ES-I3 (cell line): ENCODE results near the gene RYR2.

Experiments
- H3K36me3 ChIP-seq: 2 replicates; pipeline ENCODE4 v1.6.1; 2013; ENCODE audit warnings: mild to moderate bottlenecking, low read length, control low read depth, moderate library complexity; ENCODE audit not compliant: insufficient read depth
- H3K4me1 ChIP-seq: 2 replicates; pipeline ENCODE4 v1.6.1; 2013; ENCODE audit warnings: mild to moderate bottlenecking, control low read depth, low read length; ENCODE audit not compliant: insufficient read depth
- H3K9ac ChIP-seq: 2 replicates; pipeline ENCODE4 v1.6.1; 2013; ENCODE audit warnings: low read depth, mild to moderate bottlenecking, low read length, moderate library complexity
- H3K9me3 ChIP-seq: 2 replicates; pipeline ENCODE4 v1.6.1; 2013; ENCODE audit warnings: mild to moderate bottlenecking, low read length, moderate library complexity; ENCODE audit not compliant: control insufficient read depth, insufficient read depth

The RYR2 gene

DNA sequence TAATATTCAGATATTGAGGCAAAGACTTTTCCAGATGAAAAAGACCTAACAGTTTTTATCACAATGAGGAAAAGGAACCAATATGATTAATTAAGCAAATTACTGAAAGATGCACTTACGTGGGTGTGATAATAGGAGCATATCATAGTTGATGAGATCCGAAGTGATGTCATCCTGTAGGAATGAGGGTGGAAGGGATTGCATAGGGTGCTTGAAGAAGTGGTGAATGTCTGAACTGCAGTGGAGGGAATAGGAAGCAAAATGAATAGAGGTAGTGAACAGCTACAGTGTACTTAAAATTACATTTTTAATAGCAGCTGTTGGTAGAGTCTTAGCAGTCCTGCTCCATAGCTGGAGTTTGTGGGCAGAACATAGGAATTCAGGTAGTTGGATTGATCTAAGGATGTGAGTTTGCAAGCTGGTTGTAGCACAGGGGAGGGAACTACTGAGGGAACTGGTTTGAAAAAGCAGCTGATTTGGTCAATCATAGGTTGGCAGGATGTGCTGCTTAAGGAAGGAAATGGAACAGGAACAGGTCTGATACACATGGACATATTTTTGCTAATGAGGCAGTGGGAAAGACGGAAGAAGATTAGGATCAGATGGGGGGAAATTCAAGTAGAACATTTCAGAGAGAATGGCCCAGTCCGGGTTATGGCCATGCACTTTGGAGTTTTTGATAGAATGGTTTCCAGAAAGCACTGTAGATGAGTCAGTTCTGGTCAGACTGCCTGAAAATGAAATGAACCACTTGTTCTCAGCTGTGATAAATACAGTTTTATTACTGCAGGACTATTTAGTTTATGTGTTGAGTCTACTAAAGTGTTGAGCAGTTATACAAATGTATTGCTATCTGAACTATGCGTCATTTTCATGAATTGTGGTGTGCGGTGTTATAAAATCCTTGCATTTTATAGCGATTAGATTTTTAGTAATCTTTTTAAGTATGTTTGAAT is 155.8 kb downstream of the RYR2 start:
- no peaks in the 10 kb centered on the region for H3K36me3 ChIP-seq
- peaks cover 8% of the 10 kb centered on the region for H3K4me1 ChIP-seq
- H3K9ac ChIP-seq: no peak overlapping the region
- no peaks in the 10 kb centered on the region for H3K9me3 ChIP-seq

DNA sequence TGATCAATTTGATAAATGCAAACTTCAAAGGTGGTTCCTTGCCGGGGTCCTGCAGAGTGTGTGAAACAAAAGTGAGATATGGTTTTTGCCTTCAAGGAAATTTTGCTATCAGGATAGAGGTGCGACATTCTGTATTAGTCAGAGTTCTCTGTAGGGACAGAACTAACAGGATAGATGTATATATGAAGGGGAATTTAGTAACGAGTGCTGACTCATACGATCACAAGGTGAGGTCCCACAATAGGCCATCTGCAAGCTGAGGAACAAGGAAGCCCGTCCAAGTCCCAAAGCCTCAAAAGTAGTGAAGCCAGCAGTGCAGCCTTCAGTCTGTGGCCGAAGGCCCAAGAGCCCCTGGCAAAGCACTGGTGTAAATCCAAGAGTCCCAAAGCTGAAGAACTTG is 157.0 kb downstream of the RYR2 start:
- Histone ChIP-seq H3K36me3 (no peaks in the 10 kb centered on the region), H3K4me1 (peaks cover 8% of the 10 kb centered on the region), H3K9me3 (no peaks in the 10 kb centered on the region), H3K9ac (no peak overlapping the region)

DNA sequence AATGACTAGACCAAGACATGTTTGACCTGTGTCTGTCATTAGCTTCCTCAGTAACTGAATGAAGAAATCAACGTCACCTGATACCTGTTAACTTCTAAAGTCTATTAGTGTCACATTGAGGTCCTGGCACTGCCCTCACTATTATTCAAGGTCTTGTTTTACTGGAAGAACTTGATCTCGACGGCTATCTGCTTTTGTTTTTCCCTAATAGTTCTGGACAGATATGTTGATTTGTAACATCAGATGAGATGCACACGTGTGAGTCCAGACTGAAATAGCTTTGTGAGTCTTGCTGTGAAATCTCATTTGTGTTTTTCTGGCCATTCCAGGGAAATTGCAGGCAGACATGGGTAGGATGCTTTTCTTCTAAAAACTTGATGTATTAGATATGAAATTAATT is 159.2 kb downstream of the RYR2 start:
- Histone ChIP-seq H3K9ac (no peak overlapping the region), H3K36me3 (no peaks in the 10 kb centered on the region), H3K4me1 (peaks cover 8% of the 10 kb centered on the region), H3K9me3 (no peaks in the 10 kb centered on the region)

DNA sequence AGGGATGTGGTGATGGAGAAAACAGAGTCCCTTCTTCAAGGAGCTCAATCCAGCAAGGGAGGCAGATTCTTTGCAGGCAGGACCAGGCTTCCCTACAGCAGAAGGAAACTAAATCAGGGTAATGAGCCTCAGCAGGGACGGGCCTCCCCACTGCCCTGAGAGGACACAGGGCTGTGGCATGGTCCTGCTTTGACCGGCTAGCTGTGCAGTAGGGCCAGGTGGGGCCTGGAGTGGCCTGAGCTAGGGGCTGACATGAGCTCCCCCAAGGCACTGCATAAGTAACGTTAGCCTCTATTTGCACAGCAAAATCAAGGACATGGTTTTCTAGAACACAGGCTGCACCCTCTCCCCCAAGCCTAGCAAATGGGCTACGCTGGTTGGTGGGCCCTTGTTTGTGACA is 162.9 kb downstream of the RYR2 start:
- Histone ChIP-seq H3K4me1 (no peaks in the 10 kb centered on the region), H3K9me3 (no peaks in the 10 kb centered on the region), H3K9ac (no peak overlapping the region)

DNA sequence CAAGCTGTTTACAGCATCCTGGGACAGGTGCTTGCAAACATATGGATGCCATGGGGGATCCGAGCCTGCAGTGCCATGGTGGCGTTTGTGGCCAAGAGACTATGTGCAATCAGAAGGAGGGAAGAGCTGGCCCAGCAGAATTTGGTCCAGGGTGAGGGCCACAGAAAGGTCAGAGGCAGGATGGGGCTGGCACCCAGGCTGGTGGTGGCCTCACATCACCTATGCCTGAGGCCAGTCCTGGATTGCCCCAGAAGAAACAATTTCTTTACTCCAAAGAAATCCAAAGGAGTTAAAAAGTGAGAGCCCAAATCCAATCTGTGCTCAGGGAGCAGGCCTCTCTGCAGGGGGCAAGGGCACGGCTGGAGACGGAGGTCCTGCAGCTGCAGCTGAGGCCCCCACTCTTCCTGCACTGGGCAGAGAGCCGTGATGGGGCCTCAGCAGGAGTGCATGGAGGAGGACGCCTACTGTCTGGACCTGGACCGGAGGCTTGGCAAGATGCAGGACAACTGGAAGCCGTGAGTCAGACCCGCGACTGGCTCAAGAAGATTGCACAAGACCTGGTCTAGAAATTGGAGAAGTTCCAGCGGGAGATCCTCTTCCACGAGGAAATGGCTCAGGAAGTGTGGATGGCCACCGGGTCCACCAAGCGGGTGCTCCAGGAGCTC is 163.5 kb downstream of the RYR2 start:
- no peak overlapping the region for H3K9ac ChIP-seq
- no peaks in the 10 kb centered on the region for H3K9me3 ChIP-seq
- no peaks in the 10 kb centered on the region for H3K4me1 ChIP-seq
- H3K36me3 ChIP-seq: no peaks in the 10 kb centered on the region

More for the DNA sequence above, 162.9 kb downstream of the RYR2 start:
- no peaks in the 10 kb centered on the region for H3K36me3 ChIP-seq

DNA sequence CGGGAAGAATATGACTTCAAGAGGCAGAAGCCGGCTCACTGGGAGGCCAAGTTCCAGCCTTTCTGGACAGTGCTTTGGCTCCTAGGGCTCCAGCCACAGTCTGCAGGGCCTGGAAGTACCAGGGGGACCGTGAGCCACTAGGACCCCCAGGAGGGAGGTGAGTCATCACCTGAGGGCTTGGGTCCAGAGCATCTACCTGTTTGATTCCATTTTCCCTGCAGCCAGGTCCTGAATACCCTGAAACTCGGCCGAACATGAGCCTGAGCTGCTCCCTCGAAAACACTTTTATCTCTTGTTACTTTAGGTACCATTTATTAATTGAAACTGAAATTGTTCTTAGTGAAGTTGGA is 164.1 kb downstream of the RYR2 start:
- Histone ChIP-seq H3K4me1 (0 out of 2 replicates have a peak, but pooled peaks cover 3% of the 10 kb centered on the region), H3K36me3 (no peaks in the 10 kb centered on the region), H3K9ac (no peak overlapping the region), H3K9me3 (no peaks in the 10 kb centered on the region)

DNA sequence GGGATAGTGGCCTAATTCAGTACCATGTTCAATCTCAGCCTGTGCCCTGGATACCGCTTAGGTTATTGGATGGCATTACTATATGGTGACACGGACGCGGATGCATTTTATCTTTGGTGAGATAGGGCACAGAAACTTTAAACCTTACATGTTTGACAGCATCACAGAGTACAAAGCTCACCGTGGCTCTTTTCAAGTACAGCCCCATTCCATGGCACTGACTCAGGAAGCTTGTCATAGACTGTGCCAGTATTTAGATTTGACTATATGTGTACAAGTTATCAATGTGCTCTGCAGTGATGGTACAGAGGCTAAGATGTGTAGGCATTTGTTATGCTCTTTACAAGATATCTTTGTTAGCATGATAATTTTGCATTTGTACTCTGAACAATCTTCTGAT is 169.0 kb downstream of the RYR2 start:
- H3K36me3 ChIP-seq: no peaks in the 10 kb centered on the region

DNA sequence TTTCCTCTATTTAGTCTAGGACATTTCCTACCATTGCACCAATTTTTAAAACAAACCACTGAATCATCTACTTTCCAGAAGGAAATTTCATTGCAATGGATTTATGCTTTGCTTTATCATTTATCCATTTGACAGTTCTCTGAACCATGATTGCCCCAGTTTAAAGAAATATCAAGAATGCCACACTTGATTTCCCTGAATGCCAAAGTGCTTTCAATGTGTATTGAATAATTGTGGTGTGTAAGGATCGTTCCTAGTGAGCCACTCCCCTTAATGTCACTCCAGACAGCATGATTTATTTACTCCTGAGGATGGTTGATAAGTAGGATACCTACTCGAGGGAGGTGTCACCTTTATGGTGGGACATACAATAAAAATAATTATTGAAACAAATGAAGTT is 169.6 kb downstream of the RYR2 start:
- Histone ChIP-seq H3K36me3 (no peaks in the 10 kb centered on the region), H3K9me3 (no peaks in the 10 kb centered on the region), H3K4me1 (0 out of 2 replicates have a peak, but pooled peaks cover 3% of the 10 kb centered on the region), H3K9ac (no peak overlapping the region)

More for the DNA sequence above, 169.0 kb downstream of the RYR2 start:
- Histone ChIP-seq H3K9ac (no peak overlapping the region), H3K9me3 (no peaks in the 10 kb centered on the region), H3K4me1 (0 out of 2 replicates have a peak, but pooled peaks cover 3% of the 10 kb centered on the region)

DNA sequence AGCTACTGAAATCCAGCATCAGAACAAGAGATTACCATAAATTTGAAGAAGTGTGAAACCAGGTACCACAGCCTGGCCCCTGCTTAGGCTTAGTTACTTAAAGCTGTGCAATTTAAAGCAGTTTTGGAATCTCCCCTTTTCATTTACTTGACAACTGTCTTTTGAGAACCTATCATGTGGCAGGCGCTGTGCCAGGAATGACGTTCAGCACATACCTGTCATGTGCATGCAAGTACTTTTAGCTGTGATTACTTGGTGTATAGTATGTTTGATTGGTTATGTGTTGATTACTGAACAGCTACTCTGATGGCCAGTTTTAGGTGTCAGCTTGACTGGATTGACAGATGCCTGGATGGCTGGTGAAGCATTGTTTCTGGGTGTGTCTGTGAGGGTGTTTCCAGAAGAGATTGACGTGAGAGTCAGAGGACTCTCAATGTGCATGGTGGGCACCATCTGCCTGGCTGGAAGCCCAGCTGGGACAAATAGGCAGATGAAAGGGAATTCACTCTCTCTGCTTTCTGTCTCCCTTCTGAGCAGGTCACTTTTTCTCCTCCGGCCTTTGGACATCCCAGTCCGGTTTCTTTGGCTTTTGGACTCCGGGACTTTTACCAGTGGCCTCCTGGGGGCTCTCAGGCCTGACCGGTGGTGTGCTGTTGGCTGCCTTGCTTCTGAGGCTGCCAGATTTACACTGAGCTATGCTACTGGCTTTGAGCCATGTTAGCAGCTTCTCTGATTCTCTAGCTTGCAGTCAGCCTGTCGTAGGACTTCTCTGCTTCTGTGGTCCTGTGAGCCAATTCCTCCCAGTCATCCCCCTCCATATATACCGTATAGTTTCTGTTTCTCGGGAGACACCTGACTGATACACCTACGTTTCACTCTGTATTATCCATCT is 178.0 kb downstream of the RYR2 start:
- Histone ChIP-seq H3K9ac (no peak overlapping the region), H3K4me1 (no peaks in the 10 kb centered on the region), H3K36me3 (no peaks in the 10 kb centered on the region), H3K9me3 (no peaks in the 10 kb centered on the region)

DNA sequence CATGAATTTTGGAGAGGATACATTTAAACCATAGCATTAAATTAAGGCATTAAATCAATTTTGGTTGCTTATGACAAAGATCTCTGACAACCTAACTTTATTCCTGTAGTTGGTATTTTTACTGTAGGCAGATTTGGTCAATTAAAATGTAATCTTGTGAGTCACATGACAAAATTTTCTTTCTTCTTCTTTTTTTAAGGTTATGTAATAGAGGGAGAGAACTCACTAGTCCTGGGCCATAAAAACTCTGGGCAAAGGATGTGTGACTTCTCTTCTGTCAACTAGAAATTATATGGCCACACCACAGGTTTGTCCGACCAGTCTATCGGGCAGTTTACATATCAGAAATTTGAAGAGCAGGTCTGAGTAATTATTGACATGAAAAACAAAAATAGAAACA is 181.4 kb downstream of the RYR2 start:
- H3K4me1 ChIP-seq: no peaks in the 10 kb centered on the region
- no peaks in the 10 kb centered on the region for H3K36me3 ChIP-seq
- H3K9me3 ChIP-seq: no peaks in the 10 kb centered on the region
- no peak overlapping the region for H3K9ac ChIP-seq

DNA sequence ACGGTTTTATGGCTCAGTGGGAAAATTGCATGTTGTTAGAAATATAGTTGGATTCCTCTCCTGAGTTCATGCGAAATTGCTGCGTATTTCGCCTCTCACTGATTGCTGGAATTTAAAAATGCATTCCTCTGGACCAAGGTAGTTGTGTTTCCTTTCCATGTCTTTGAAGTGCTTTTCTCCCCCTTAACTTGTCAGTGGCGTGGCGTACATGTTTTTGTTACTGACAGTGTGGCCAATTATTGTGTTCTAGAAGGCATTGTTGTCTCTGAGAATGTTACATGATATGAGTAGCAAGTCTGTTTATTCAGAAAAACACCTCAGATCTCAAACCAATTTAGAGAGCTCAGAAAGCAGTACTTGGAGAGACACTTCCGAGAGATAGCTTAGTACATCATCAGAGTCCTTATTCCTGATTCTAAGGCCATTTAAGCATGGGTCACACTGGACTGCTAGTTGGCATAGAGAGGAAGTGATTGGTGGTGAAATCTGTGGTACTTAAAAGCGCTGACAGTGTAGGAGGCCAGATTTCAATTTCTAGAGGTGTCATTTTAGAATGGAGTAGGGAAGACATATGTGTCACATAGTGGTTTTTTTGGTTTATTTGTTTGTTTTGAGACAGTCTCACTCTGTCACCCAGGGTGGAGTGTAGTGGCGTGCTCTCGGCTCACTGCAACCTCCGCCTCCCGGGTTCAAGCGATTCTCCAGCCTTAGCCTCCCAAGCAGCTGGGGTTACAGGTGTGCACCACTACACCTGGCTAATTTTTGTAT is 184.4 kb downstream of the RYR2 start:
- no peaks in the 10 kb centered on the region for H3K36me3 ChIP-seq
- no peaks in the 10 kb centered on the region for H3K9me3 ChIP-seq
- H3K9ac ChIP-seq: no peak overlapping the region
- H3K4me1 ChIP-seq: no peaks in the 10 kb centered on the region

DNA sequence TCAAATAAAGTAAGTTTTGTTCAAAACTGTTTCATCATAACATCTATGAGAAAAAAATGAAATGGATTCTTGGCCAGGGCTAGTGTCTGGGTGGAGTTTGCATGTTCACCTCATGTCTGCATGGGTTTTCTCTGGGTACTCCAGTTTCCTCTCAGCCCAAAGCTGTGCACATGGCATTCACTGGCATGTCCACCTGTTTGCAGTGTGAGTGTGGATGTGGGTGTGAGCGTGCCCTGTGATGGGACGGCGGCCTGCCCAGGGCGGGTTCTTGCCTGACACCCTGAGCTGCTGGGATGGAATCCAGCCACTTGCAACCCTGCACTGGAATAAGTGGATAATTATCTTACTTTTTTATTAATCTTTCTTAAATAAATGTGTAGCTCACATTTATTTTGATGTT is 185.5 kb downstream of the RYR2 start:
- Histone ChIP-seq H3K4me1 (no peaks in the 10 kb centered on the region), H3K9me3 (no peaks in the 10 kb centered on the region), H3K36me3 (no peaks in the 10 kb centered on the region), H3K9ac (no peak overlapping the region)

DNA sequence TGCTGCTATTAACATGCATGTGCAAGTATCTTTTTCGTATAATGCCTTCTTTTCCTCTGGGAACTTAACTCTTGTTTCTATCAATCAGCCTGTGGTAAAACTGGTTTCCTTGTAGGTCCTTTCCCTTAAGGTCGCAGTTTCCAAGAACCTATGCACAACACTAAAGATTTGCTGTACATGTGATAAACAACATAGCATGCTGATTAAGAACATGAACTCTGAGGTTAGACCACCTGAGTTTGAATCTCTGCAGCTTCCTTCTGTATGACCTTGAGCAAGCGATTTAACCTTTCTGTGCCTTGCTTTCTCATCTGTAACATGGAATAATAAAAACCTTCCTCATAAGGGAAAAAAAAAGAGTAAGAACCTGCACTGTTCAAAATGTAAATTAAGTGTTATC is 186.4 kb downstream of the RYR2 start:
- no peaks in the 10 kb centered on the region for H3K36me3 ChIP-seq
- 0 out of 2 replicates have a peak, but pooled peaks cover 6% of the 10 kb centered on the region for H3K4me1 ChIP-seq
- H3K9me3 ChIP-seq: no peaks in the 10 kb centered on the region
- no peak overlapping the region for H3K9ac ChIP-seq

DNA sequence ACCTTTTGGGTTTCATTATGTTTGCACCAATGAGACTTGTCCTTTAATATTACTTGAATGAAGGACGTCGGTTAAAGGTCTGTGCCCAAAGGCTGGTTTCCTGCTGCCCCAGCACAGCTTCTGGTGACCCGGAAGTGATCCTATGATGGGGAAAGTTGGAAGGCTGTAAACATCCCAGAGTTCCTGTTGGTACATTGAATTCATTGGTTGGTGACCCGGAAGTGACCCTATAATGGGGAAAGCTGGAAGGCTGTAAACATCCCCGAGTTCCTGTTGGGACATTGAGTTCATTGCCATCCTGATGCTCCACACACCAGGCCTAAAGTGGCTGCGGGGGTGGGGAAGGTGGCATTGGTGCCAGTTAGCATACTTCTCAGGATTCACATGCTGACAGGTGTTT is 187.3 kb downstream of the RYR2 start:
- Histone ChIP-seq H3K4me1 (0 out of 2 replicates have a peak, but pooled peaks cover 6% of the 10 kb centered on the region), H3K9me3 (no peaks in the 10 kb centered on the region), H3K9ac (no peak overlapping the region), H3K36me3 (no peaks in the 10 kb centered on the region)
